Activated CD4-positive, alpha-beta T cell treated with anti-CD3 and anti-CD28 coated beads for 24 hours (primary cell): ENCODE data around the gene AKAP13.
"Not testable (repeated sequence)": the region's sequence is repeated elsewhere in the genome, so short reads cannot be mapped to it uniquely, and the experiment has no call there.

Experiments used
- DNase-seq, 2 donors: peaks; one replicate each; pipeline ENCODE4 v3.0.0-alpha.2; 2020; ENCODE audit warnings: low read depth in 2 of 2

The AKAP13 gene

DNA sequence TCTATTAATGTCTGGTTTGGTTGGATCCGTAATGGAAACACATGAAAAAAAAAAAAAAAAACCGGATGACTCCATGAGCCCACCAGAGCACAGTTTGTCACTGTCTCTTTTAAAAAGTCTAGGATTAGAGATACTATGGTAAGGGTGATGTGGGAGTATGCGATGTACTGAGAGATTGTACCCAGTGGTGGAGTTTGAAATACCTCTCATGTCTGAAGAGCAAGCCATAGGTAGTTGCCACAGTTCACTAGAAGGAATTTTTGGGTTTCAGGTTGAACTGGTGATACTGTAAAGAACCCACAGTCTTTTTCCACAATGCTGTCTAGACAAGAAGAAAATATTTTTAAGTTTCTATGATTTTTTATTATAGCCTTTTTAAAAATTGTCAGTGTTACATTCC lies 281.5 kb downstream of the AKAP13 start:
- no peak for DNase-seq

DNA sequence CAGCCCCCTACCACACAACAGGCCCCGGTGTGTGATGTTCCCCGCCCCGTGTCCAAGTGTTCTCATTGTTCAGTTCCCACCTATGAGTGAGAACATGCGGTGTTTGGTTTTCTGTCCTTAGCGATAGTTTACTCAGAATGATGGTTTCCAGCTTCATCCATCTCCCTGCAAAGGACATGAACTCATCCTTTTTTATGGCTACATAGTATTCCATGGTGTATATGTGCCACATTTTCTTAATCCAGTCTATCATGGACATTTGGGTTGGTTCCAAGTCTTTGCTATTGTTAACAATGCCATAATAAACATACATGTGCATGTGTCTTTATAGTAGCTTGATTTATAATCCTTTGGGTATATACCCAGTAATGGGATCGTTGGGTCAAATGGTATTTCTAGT lies 285.3 kb downstream of the AKAP13 start:
- not testable (repeated sequence) for DNase-seq

DNA sequence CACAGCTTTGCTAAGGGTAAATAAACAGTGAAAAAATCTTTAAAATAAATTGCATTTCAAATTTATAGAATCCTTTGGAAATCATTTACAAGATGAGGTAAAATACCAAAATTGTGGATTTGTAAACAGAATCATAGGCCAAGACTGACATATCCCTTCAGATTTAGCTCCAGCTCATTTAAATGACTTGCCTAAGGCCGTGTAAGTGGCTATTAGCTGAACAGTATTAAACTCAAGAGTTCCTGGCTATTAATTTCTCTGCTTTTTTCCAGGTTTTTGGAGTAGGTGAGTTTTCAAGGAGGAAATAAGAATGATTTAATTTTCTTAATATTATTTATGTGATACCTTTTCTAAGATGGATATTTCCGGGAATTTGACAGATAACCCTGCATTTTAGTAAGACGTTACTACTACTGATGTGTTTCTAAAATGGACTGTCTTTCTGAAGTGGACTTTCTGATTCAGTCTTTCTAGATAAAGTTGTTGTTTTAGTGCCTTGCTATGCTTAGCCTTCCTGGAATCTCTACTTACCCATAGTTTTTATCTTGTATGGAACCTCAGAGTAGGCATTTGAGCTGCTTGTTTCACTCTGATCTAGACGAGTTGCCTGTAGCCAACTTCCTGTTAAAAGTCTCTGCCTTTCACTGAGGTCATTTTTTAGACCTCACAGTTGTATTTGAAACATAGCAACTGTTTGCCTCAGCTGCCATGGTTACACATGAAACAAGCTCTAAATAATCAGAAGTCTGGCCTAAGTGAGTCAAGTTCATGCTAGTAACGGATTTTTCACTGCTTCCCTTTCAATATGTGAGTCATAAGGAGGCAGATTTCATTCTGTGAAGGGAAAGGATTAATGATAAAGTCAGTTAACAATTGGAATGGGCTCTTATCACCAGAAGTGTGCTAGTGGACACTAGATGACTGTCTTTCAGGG lies 287.4 kb downstream of the AKAP13 start:
- DNase-seq, result no peak

GRCh38 chr15:85671156-85671555 lies 290.8 kb downstream of the AKAP13 start:
- DNase-seq, result no peak

DNA sequence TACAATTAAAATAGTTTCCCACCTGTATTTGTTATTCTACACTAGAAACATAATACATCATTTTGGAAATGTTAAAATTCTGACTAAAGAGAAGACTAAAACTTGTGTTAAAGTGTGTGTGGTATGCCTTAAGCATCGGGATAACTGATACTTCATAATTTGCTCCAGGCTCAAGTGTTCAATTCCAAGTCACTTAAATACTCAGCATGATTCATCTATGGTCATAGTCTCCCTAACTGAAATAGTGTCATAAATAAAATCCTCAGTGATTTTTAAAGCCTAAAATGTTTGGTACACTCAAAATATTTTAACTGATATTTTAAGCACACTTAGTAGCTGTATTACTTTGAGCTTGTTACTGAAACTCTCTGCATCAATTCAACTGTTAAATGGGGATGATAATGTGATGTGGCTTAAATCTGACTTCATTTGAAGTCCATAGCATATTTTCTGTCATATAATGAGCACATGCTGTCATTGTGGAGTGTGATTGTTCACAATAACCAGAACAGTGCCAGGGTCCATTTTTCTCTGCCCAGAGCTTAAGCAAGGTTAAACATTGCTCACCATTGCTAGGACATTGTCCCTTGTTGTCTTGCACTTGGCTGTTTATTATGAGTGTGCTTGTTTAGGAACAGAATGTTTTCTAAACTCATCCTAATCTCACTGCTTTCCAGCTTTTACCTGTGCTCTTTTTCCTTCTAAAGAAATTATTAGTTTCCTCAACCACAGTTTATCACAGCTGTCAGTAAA lies 292.1 kb downstream of the AKAP13 start:
- DNase-seq, result no peak

DNA sequence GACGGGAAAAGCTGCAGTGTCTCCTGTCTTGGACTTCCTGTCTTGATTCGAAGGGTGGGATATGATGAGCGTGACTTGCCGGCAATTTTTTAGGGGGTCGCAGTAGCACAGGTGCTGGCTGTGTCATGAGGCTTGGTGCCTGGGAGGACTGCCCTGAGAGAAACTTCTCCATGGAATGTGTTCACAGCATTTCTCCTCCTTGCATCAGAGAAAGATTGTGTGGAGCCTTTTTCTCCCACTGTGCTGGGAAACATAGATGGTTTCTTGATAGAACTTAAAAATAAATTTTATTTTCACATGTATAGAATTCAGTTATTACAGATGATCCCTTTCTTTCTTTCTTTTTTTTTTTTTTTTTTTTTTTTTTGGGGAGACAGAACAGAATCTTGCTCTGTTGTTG lies 292.9 kb downstream of the AKAP13 start:
- no peak for DNase-seq

- no peak for DNase-seq
Measured at GRCh38 chr15:85676342-85677098, 296.1 kb downstream of the AKAP13 start.

DNA sequence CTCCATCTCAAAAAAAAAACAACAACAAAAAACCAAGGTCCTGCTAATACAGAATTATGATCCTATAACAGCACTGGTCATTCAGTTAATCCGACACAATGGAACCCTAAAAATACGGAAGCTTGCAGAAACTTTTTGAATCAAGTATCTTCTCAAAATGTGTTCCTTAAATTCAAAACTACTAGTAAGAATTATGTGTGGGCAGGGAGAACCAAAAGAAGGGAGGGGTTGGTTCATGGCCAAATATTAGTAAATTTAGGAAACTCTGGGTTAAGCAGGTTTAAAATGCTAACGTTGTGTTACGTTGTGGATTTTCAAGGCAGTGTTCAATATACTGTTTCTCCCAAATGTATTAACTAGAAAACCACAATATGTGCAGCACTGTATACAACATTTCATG lies 298.8 kb downstream of the AKAP13 start:
- no peak for DNase-seq

GRCh38 chr15:85681386-85681785 lies 301.0 kb downstream of the AKAP13 start:
- DNase-seq, result no peak

DNA sequence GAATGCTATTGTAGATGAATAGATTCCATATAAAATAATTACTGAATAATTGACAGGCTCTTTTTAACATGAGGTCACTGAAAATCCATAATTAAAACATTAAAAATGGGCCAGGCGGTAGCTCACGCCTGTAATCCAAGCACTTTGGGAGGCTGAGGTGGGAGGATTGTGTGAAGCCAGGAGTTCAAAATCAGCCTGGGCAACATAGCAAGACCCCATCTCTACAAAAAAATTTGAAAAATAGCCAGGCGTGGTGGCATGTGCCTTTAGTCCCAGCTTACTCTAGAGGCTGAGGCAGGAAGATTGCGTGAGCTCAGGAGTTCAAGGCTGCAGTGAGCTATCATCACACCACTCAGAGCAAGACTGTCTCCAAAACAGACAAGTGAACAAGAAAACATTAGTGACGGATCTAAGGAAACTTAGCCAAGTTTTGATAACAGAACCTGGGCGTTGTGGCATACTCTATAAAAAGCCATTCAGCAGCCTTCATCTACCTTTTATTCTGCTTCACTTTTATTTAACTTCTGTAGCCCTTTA lies 303.8 kb downstream of the AKAP13 start:
- DNase-seq, result no peak

DNA sequence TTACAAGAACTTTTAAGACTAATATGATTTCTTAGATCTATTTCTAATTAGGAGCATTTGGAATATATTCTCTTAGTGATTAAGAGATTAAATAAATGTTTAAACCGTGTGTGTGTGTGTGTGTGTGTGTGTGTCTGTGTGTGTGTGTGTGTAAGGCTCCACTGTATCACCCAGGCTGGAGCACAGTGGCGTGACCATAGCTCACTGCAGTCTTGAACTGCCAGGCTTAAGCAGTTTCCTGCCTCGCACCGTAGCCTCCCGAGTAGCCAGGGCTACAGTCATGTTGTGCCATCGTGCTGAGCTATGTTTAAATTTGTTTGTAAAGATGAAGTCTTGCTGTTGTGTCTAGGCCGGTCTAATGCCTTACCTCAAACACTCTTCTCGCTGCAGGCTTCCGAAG lies 305.0 kb downstream of the AKAP13 start:
- no peak for DNase-seq

GRCh38 chr15:85687329-85687728 lies 306.9 kb downstream of the AKAP13 start:
- no peak for DNase-seq

GRCh38 chr15:85688711-85689110 lies 308.3 kb downstream of the AKAP13 start:
- no peak for DNase-seq

GRCh38 chr15:85689729-85690128 lies 309.3 kb downstream of the AKAP13 start:
- no peak for DNase-seq

GRCh38 chr15:85690561-85691231 lies 310.3 kb downstream of the AKAP13 start:
- no peak for DNase-seq

GRCh38 chr15:85691350-85692240 lies 311.2 kb downstream of the AKAP13 start:
- no peak for DNase-seq

- DNase-seq, result no peak
Measured at GRCh38 chr15:85692321-85692720, 311.9 kb downstream of the AKAP13 start.

DNA sequence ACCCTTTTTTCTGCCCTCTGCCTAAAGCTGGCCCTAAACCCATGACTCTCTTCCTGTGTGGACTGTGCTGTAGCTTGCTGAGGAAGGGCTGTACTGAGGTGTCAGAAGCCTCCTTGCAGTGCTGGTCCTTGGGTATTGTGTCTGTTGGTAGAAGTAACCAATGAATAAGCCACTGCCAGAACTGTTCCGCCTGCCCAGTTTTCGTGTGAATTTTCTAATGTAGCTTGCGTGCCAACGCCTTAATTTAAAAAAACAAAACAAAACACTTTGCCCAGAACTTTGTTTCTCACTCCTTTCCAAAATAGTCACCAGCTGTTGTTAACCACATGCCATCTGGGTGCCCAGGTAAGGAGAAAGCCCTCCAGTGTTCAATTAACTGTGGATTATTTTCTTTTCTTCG lies 312.5 kb downstream of the AKAP13 start:
- DNase-seq, result no peak

- no peak for DNase-seq
Measured at GRCh38 chr15:85693277-85693676, 312.9 kb downstream of the AKAP13 start.

DNA sequence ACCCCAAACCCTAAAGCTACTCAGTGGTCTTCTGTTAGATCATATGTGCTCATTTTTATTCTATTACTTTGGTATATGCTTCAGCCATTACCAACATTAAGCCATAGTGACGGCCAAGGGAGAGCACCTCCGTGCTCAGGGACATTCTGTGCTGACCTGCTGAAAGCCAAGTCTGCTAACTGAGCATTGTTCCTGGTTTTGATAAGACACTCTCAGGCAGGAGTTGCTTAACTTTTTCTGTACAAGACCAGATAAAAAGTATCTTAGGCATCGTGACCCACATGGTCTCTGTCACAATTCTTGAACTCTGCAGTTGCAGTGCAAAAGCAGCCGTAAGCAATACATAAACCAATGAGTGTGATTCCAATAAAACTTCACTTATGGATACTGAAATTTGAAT lies 313.7 kb downstream of the AKAP13 start:
- no peak for DNase-seq
